Nephron progenitor cell (in vitro differentiated cells): ENCODE data around the gene LCP1.

ENCODE experiments used
- DNase-seq: peaks from one replicate; pipeline ENCODE4 v3.0.0; 2021
- H3K27ac Mint-ChIP-seq: 2 replicates; pipeline ENCODE4 v1.8.0; 2021; ENCODE audit warnings: mild to moderate bottlenecking, moderate library complexity, mixed read lengths
- H3K27me3 Mint-ChIP-seq: 2 replicates; pipeline ENCODE4 v1.8.0; 2021; ENCODE audit warnings: mild to moderate bottlenecking, low read depth, mixed read lengths; ENCODE audit not compliant: poor library complexity
- H3K36me3 Mint-ChIP-seq: 2 replicates; pipeline ENCODE4 v1.8.0; 2021; ENCODE audit warnings: low read depth, mixed read lengths
- H3K4me1 Mint-ChIP-seq: 2 replicates; pipeline ENCODE4 v1.8.0; 2021; ENCODE audit warnings: mixed read lengths
- H3K4me3 Mint-ChIP-seq: 2 replicates; pipeline ENCODE4 v1.8.0; 2021; ENCODE audit warnings: mild to moderate bottlenecking, moderate library complexity, mixed read lengths
- H3K9me3 Mint-ChIP-seq: 2 replicates; pipeline ENCODE4 v1.8.0; 2021; ENCODE audit warnings: mild to moderate bottlenecking, moderate library complexity, mixed read lengths
- TF ChIP-seq, protein P1 (sequence below): fragments of 200-600 bp; sonication (generic); IDR thresholded peaks from 2 replicates; pipeline ENCODE4 v1.5.0; 2021; ENCODE audit warnings: antibody characterized with exemption

The LCP1 gene

DNA sequence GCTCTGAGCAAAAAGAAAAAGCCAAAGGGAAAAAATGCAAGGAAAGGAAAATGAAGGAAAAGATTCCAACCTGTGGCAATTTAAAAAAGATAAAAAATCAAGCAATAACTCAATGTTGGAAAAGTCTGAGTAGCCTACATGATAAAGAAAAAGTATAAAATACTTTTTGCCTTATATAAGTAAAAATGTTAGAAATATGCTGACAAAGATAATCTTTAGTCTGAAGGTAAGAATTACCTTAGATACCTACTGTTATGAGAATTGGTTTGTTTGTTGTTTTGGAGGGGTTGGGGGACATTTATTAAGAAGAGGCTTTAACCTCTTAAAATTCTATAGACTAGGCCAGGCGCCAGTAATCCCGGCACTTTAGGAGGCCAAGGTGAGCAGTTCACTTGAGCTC, 47.5 kb downstream of the LCP1 start:
- Mint-ChIP-seq H3K27ac (no peak overlapping the region), H3K36me3 (no peaks in the 10 kb centered on the region), H3K27me3 (peaks cover 4% of the 10 kb centered on the region)

DNA sequence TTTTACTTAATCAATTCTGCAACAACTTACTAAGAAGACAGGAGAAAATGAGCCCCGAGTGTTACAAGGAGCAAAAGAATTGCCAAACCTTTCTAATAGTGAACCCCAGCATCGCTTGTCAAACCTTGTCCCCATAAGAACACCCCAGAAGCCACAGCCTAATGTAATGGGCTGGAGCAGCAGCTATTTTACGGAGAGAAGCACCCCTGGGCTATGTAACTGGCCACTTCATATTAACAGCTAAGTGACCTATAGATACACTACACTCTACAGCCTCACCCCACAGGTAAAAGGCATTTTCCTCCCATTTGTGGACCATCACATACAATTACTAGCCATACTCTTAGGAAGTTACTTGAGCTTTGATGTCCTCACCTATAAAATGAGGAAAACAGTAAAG, 49.9 kb downstream of the LCP1 start:
- Mint-ChIP-seq H3K27me3 (peaks cover 3% of the 10 kb centered on the region), H3K4me1 (peaks cover 35% of the 10 kb centered on the region), H3K36me3 (no peaks in the 10 kb centered on the region), H3K4me3 (no peak overlapping the region), H3K9me3 (no peaks in the 10 kb centered on the region), H3K27ac (no peak overlapping the region)
- TF ChIP-seq, protein P1, sequence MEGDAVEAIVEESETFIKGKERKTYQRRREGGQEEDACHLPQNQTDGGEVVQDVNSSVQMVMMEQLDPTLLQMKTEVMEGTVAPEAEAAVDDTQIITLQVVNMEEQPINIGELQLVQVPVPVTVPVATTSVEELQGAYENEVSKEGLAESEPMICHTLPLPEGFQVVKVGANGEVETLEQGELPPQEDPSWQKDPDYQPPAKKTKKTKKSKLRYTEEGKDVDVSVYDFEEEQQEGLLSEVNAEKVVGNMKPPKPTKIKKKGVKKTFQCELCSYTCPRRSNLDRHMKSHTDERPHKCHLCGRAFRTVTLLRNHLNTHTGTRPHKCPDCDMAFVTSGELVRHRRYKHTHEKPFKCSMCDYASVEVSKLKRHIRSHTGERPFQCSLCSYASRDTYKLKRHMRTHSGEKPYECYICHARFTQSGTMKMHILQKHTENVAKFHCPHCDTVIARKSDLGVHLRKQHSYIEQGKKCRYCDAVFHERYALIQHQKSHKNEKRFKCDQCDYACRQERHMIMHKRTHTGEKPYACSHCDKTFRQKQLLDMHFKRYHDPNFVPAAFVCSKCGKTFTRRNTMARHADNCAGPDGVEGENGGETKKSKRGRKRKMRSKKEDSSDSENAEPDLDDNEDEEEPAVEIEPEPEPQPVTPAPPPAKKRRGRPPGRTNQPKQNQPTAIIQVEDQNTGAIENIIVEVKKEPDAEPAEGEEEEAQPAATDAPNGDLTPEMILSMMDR: no peak
- no peak for DNase-seq

More for the DNA sequence above, 47.5 kb downstream of the LCP1 start:
- DNase-seq: no peak
- Mint-ChIP-seq H3K4me1 (peaks cover 46% of the 10 kb centered on the region), H3K9me3 (no peaks in the 10 kb centered on the region), H3K4me3 (no peak overlapping the region)
- TF ChIP-seq, protein P1: no peak

DNA sequence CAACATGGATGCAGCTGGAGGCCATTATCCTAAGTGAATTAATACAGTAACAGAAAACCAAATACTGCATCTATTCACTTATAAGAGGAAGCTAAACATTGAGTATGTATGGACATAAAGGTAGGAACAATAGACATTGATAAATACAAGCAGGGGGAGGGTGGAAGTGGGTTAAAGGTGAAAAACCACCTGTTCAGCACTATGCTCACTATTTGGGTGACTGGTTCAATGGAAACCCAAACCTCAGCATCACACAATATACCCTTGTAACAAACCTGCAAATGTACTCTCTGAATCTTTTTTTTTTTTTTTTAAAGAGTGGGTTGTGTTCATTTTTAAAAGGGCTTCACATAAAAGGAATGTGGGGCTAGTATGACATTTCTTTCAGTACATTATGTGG, 50.3 kb downstream of the LCP1 start:
- Mint-ChIP-seq H3K9me3 (no peaks in the 10 kb centered on the region), H3K4me3 (no peak overlapping the region), H3K27ac (no peak overlapping the region), H3K27me3 (no peaks in the 10 kb centered on the region), H3K36me3 (no peaks in the 10 kb centered on the region), H3K4me1 (peaks cover 35% of the 10 kb centered on the region)
- TF ChIP-seq, protein P1: no peak
- no peak for DNase-seq

DNA sequence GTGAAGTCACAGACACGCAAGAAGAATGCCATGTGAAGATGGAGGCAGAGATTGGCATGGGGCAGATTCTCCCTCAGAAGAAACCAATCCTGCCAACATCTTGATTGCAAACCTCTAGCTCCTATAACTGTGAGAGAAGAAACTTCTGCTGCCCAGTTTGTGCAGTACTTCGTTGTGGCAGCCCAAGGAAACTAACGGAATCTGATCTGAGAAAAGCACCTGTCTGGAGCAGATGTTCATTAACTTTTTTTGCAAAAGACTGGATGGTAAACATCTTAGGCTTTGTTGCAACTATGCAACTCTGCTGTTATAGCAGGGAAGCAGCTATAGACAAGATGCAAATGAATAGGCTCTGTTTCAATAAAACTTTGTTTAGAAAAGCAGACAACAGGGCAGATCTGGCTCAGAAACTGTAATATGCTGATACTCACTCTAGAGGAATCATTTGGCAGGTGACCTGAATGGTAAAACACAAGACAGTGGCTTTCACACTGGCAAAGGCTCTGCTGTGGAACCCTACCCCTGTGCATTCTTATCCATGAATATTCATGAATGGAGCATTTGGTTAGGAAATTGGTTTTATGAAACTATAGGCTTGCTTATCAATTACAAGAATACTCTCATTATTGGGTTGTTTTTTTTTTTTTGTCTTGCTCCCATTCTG, 51.9 kb downstream of the LCP1 start:
- Mint-ChIP-seq H3K27me3 (no peaks in the 10 kb centered on the region), H3K4me3 (no peak overlapping the region), H3K36me3 (no peaks in the 10 kb centered on the region), H3K27ac (no peak overlapping the region), H3K4me1 (peaks cover 28% of the 10 kb centered on the region), H3K9me3 (no peaks in the 10 kb centered on the region)
- TF ChIP-seq, protein P1: no peak
- no peak for DNase-seq

DNA sequence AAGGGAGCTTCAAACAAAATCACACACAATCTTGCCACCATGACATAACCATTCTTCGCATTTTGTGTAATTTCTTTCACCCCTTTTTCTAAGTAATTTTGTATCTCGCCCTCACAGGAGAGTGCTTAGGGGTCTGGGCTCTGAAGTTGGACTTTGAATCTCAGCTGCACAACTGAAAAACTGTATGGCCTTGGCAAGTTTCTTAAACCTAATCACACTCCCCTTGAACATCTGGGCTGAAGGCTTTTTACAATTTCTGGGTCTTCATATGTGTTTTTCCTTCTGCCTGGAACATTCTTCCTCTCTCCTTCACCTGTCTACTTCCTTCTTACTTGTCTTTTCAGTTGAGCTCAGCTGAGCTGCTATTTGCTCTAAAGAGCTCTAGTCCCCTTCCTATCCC, 52.9 kb downstream of the LCP1 start:
- Mint-ChIP-seq H3K9me3 (no peaks in the 10 kb centered on the region), H3K27ac (no peak overlapping the region), H3K4me1 (peaks cover 22% of the 10 kb centered on the region), H3K27me3 (no peaks in the 10 kb centered on the region), H3K4me3 (no peak overlapping the region), H3K36me3 (no peaks in the 10 kb centered on the region)
- TF ChIP-seq, protein P1: no peak
- no peak for DNase-seq

DNA sequence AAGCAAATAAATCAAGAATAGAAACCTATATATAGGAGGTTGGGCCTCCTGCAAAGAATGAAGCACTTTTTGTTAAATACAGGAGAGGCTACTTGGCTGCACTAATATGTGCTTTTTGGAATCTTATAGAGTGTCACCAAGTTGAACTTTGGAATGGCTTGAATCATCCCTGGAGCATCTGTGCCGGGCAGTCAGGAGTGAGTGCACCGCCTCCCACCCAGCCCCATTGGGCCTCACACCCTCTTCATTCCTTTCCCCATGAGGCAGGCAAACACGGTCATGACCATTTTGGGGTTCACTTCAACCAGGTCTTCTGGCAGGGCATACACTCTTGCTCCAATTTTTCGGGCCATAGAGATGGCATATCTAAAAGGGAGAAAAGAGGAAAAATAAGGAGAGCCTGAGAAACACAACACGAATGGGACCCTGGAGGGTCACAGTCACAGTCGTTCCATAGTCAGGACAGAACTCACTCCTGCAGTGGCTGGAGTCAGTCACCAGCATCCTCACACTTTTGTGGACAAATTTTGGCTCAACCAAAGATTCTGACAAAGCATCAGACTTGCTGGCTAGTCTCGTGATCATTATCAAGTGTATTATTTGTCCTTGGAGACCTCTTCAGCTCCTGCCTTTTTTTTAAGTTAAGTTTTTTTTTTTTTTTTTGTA, 54.5 kb downstream of the LCP1 start:
- Mint-ChIP-seq H3K4me1 (peaks cover 17% of the 10 kb centered on the region), H3K9me3 (no peaks in the 10 kb centered on the region), H3K4me3 (no peak overlapping the region), H3K36me3 (no peaks in the 10 kb centered on the region), H3K27me3 (no peaks in the 10 kb centered on the region), H3K27ac (no peak overlapping the region)
- DNase-seq: no peak
- TF ChIP-seq, protein P1: no peak
